H1 (cell line): ENCODE results near the gene RPP25L. TPM values are rescaled to one million over a fixed set of nuclear protein-coding genes. Genes with fewer than 3 reads are reported as not detected.

Experiments
- ATF3 ChIP-seq: IDR thresholded peaks from 2 replicates; pipeline ENCODE4 v1.6.1; 2011; ENCODE audit warnings: low read depth, mild to moderate bottlenecking, low read length; ENCODE audit not compliant: insufficient read depth
- BACH1 ChIP-seq: IDR thresholded peaks from 2 replicates; pipeline ENCODE4 v1.6.1; 2012; ENCODE audit warnings: low read length, improper control_type of control experiment
- BCL11A ChIP-seq, 2 experiments: IDR thresholded peaks; one replicate each; pipeline ENCODE4 v1.6.1; 2011; ENCODE audit warnings: low read depth in 2 of 2, low read length in 2 of 2, mild to moderate bottlenecking in 2 of 2
- CBX8 ChIP-seq: fragments of 300-800, 300-1000 bp; sonication (generic); IDR thresholded peaks from 2 replicates; pipeline ENCODE4 v1.7.1; 2016; ENCODE audit warnings: low read depth, low read length, borderline replicate concordance
- CHD1 ChIP-seq: IDR thresholded peaks from 2 replicates; pipeline ENCODE4 v1.6.1; 2012; ENCODE audit warnings: low read depth, low read length, improper control_type of control experiment
- CHD2 ChIP-seq: IDR thresholded peaks from 2 replicates; pipeline ENCODE4 v1.6.1; 2012; ENCODE audit warnings: low read length, improper control_type of control experiment
- CREB1 ChIP-seq: IDR thresholded peaks from 2 replicates; pipeline ENCODE4 v1.6.1; 2012; ENCODE audit warnings: inconsistent platforms
- E2F6 ChIP-seq: IDR thresholded peaks from 2 replicates; pipeline ENCODE4 v1.6.1; 2012; ENCODE audit warnings: inconsistent platforms
- GABPA ChIP-seq: IDR thresholded peaks from 2 replicates; pipeline ENCODE4 v1.6.1; 2011; ENCODE audit warnings: mild to moderate bottlenecking, low read length, moderate library complexity, borderline replicate concordance; ENCODE audit not compliant: insufficient read depth
- JUND ChIP-seq: IDR thresholded peaks from 2 replicates; pipeline ENCODE4 v1.6.1; 2011; ENCODE audit warnings: mild to moderate bottlenecking, improper control_type of control experiment, low read length
- MAFK ChIP-seq: IDR thresholded peaks from 2 replicates; pipeline ENCODE4 v1.6.1; 2012; ENCODE audit warnings: low read depth, mild to moderate bottlenecking, improper control_type of control experiment, low read length
- NRF1 ChIP-seq: IDR thresholded peaks from 2 replicates; pipeline ENCODE4 v1.6.1; 2011; ENCODE audit warnings: mild to moderate bottlenecking, low read depth, low read length, improper control_type of control experiment
- POLR2AphosphoS5 ChIP-seq: IDR thresholded peaks from 2 replicates; pipeline ENCODE4 v1.6.1; 2011; ENCODE audit warnings: low read depth, low read length
- RFX5 ChIP-seq: IDR thresholded peaks from 2 replicates; pipeline ENCODE4 v1.6.1; 2011; ENCODE audit warnings: low read depth, low read length, improper control_type of control experiment, borderline replicate concordance
- RNF2 ChIP-seq: fragments of 200-900, 300-1000 bp; sonication (generic); IDR thresholded peaks from 2 replicates; pipeline ENCODE4 v1.7.1; 2016; ENCODE audit warnings: borderline replicate concordance, low read depth, mild to moderate bottlenecking, antibody characterized with exemption, low read length; ENCODE audit not compliant: poor library complexity, severe bottlenecking; ENCODE audit errors: missing control alignments
- SIRT6 ChIP-seq: IDR thresholded peaks from one replicate; pipeline ENCODE4 v1.7.1; 2012; ENCODE audit warnings: low read length, inconsistent platforms
- SIX5 ChIP-seq: IDR thresholded peaks from 2 replicates; pipeline ENCODE4 v1.6.1; 2011; ENCODE audit warnings: mild to moderate bottlenecking, low read depth, low read length
- SP2 ChIP-seq: IDR thresholded peaks from 2 replicates; pipeline ENCODE4 v1.6.1; 2012; ENCODE audit warnings: mild to moderate bottlenecking, low read length, inconsistent platforms
- TAF7 ChIP-seq: optimal IDR thresholded peaks from 2 replicates; pipeline ENCODE3; 2011; ENCODE audit warnings: low read depth, mild to moderate bottlenecking, inconsistent platforms, low read length, moderate library complexity, borderline replicate concordance
- USF2 ChIP-seq: IDR thresholded peaks from 2 replicates; pipeline ENCODE4 v1.6.1; 2011; ENCODE audit warnings: low read length, improper control_type of control experiment
- ZNF274 ChIP-seq: IDR thresholded peaks from 2 replicates; pipeline ENCODE4 v1.7.0; 2012; ENCODE audit warnings: low read length, borderline replicate concordance; ENCODE audit errors: extremely low read depth
- polyA plus RNA-seq, 7 experiments: library from polyadenylated mRNA; depleted of rRNA in 3 of 7; stranded (reverse) in 5 of 7; unstranded in 2 of 7; fragments of >200 nt in 5 of 7; fragments of 200-250 nt in 2 of 7; gene quantifications; 1 replicate in 5 of 7; 2 replicates in 1 of 7; 4 replicates in 1 of 7; pipeline versions ENCODE4 v1.2.1 to v1.2.3, GENCODE V29; 2011 to 2013; ENCODE audit warnings: missing spikeins in 2 of 7, mixed read lengths in 2 of 7
- total RNA-seq: library from RNA; stranded (reverse); fragmentation: NEBNext Ultra II Directional; extraction: Animal tissue kit (Norgen Biotek cat#: 25700); gene quantifications from 2 replicates; pipeline ENCODE4 v1.2.1, GENCODE V29; 2021
- TF ChIP-seq, protein P1 (sequence below): IDR thresholded peaks from 2 replicates; pipeline ENCODE4 v1.6.1; 2012; ENCODE audit warnings: inconsistent platforms

RPP25L gene
- total and polyA plus RNA-seq, 2 of the 8 experiments (the other 6 are each of a cell fraction or from before 2014, with no cell fraction given) = 21.6 to 75.0 TPM

DNA sequence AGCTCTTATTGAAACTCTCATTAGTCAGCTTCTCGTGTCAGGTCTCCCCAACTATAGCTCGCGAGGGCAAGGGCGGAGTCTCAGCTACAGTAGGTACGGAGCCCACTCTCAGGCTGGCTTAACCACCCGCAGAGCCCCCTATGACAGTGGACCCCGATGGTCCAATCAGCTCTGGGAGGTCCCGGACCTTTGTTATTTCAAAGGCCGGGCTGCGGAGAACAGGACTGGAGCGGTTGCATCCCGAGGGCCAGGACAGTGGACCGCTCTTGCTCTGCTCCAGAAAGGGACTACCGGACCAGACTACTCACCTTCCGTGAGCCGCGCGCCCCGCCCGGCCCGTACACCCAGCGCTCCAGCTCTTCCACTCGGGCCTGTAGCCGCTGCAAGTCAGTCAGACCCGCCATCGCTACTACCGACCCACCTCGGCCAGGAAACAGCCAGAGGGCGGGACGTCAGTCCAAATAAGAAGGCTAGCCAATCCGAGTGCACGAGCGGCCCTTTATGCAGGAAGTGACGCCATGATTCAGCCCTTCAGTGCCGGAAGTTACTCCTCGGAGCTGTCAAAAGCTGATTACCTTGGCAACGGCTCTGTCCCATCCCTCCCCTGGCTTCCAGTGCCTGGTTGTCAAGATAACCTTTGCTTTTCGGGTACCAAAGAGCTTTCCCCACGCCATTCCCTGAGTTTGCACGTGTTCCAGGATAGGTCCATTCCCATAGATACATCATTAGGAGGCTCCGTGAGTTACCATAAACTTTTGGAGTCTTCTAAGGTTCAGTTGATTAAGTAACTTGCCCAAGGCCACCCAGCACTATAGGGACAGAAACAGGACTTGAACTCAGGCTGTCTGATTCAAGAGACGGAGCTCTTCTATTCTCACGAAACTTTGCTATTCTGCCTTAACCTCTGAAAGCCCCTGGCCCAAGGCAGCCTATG, 8.4 kb upstream of the RPP25L start, which contains the start of gene DCTN3 (continued):
- TF ChIP-seq ZNF274 (no peak), BACH1 (no peak), E2F6 (no peak), NRF1 (no peak), ATF3 (no peak), MAFK (no peak), BCL11A (IDR thresholded peaks at IDR 0.05; ENCODE audit: low read depth in 2 of 2, low read length in 2 of 2) (no peak), RNF2 (no peak), SIRT6 (no peak), CBX8 (no peak), USF2 (no peak), POLR2AphosphoS5 (no peak), SIX5 (no peak), CHD1 (no peak), TAF7 (no peak), CREB1 (peak; percentile 89), GABPA (peak; percentile 92; the same call in 1 of the 2 replicates), SP2 (peak; percentile 33), CHD2 (no peak; the same call in 1 of the 2 replicates), RFX5 (no peak), JUND (no peak)
- TF ChIP-seq, protein P1, sequence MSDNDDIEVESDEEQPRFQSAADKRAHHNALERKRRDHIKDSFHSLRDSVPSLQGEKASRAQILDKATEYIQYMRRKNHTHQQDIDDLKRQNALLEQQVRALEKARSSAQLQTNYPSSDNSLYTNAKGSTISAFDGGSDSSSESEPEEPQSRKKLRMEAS = 0 out of 2 replicates have a peak, but pooled peaks have one; percentile 45
